Mucosa of rectum (tissue), 2 donors: ENCODE data around the gene RASSF8.

ENCODE experiments used
- H3K27ac ChIP-seq, 2 donors: one replicate each; pipeline ENCODE4 v1.7.0; 2013; ENCODE audit warnings: inconsistent platforms in 2 of 2, low read depth in 2 of 2, low read length in 2 of 2
- H3K27me3 ChIP-seq, 2 donors: one replicate each; pipeline ENCODE4 v1.7.0; 2013; ENCODE audit warnings: low read length in 2 of 2; ENCODE audit not compliant: control insufficient read depth in 2 of 2, insufficient read depth in 2 of 2
- H3K36me3 ChIP-seq, 2 donors: one replicate each; pipeline ENCODE4 v1.7.0; 2013; ENCODE audit warnings: low read length in 2 of 2; ENCODE audit not compliant: control insufficient read depth in 2 of 2, insufficient read depth in 2 of 2
- H3K4me1 ChIP-seq, 2 donors: one replicate each; pipeline ENCODE4 v1.7.0; 2013; ENCODE audit warnings: low read length in 2 of 2, mild to moderate bottlenecking in 1 of 2; ENCODE audit not compliant: control insufficient read depth in 2 of 2, insufficient read depth in 2 of 2
- H3K4me3 ChIP-seq, 2 donors: one replicate each; pipeline ENCODE4 v1.7.0; 2013; ENCODE audit warnings: low read length in 2 of 2
- H3K9ac ChIP-seq, 2 donors: one replicate each; pipeline ENCODE4 v1.7.0; 2013; ENCODE audit warnings: low read length in 2 of 2, low read depth in 1 of 2, mild to moderate bottlenecking in 1 of 2
- H3K9me3 ChIP-seq, 2 donors: one replicate each; pipeline ENCODE4 v1.7.0; 2013; ENCODE audit warnings: low read length in 2 of 2; ENCODE audit not compliant: control insufficient read depth in 2 of 2
- donor health status: healthy.
- donor health status: Normal muscosa, but diverticular disease.

RASSF8 gene, protein sequence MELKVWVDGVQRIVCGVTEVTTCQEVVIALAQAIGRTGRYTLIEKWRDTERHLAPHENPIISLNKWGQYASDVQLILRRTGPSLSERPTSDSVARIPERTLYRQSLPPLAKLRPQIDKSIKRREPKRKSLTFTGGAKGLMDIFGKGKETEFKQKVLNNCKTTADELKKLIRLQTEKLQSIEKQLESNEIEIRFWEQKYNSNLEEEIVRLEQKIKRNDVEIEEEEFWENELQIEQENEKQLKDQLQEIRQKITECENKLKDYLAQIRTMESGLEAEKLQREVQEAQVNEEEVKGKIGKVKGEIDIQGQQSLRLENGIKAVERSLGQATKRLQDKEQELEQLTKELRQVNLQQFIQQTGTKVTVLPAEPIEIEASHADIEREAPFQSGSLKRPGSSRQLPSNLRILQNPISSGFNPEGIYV

GRCh38 chr12:25958428-25959070 lies at the start of gene RASSF8:
Gene RASSF8, plus strand, starts transcription at chr12:25958682. Its CDS starts 96,662 bp downstream, at chr12:26055344.
- H3K4me3 ChIP-seq, result peak within 1 kb of the TSS; percentile 66 to 74
- no peaks in the 10 kb centered on the region for H3K9me3 ChIP-seq
- H3K4me1 ChIP-seq, result peaks cover 4 to 6% of the 10 kb centered on the region in 2 donors
- peak within 1 kb of the TSS; percentile 56 to 60 for H3K9ac ChIP-seq
- peaks cover 13 to 15% of the 10 kb centered on the region in 2 donors for H3K27me3 ChIP-seq
- no peaks in the 10 kb centered on the region for H3K36me3 ChIP-seq
- peak within 1 kb of the TSS; percentile 73 to 79 for H3K27ac ChIP-seq

- Histone ChIP-seq H3K4me1 (no peaks in the 10 kb centered on the region), H3K9ac (no peak overlapping the region), H3K27me3 (no peaks in the 10 kb centered on the region), H3K9me3 (no peaks in the 10 kb centered on the region), H3K4me3 (no peak overlapping the region), H3K27ac (no peak overlapping the region), H3K36me3 (no peaks in the 10 kb centered on the region)
These were observed 43.9 kb upstream of the RASSF8 start for GRCh38 chr12:25914551-25914950.

DNA sequence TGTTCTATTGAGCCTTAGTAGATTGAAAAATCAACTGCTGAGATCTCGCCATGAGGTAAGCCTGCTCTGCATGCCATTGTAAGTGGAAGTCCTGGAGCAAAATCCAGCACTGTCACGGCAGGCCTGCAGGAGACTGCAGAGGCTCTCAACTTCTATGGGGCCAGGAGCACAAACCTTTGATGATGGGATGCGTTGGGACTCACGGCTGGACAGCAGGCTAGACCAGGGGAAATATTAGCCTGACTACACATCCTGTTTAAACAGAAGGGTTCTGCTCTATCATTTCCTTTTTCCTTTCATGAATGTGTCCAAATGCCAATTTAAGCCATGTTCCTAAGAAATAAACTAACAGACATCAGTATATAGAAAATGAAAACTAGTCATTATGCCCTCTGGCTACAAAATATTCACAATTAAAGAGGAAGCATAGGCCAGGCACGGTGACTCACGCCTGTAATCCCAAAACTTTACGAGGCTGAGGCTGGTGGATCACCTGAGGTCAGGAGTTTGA lies 33.9 kb upstream of the RASSF8 start:
- Histone ChIP-seq H3K4me1 (no peaks in the 10 kb centered on the region), H3K27me3 (no peaks in the 10 kb centered on the region), H3K36me3 (no peaks in the 10 kb centered on the region), H3K27ac (no peak overlapping the region), H3K9ac (no peak overlapping the region), H3K9me3 (no peaks in the 10 kb centered on the region), H3K4me3 (no peak overlapping the region)

DNA sequence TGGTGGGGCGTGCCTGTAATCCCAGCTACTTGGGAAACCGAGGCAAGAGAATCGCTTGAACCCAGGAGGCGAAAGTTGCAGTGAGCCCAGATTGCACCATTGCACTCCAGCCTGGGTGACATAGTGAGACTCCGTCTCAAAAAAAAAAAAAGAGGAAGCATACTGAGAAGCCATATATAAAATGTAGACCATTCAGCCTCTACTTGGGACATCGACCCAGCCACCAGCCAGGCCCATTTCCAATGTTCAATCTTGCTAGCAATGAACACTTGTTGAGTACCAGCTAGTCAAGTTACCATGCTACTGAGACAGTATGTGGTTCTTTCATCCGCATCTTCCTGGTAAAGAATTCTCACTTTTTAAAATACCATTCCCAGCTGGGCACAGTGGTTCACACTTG lies 33.4 kb upstream of the RASSF8 start:
- Histone ChIP-seq H3K36me3 (no peaks in the 10 kb centered on the region), H3K4me1 (no peaks in the 10 kb centered on the region), H3K4me3 (no peak overlapping the region), H3K9ac (no peak overlapping the region), H3K27ac (no peak overlapping the region), H3K9me3 (no peaks in the 10 kb centered on the region), H3K27me3 (no peaks in the 10 kb centered on the region)

DNA sequence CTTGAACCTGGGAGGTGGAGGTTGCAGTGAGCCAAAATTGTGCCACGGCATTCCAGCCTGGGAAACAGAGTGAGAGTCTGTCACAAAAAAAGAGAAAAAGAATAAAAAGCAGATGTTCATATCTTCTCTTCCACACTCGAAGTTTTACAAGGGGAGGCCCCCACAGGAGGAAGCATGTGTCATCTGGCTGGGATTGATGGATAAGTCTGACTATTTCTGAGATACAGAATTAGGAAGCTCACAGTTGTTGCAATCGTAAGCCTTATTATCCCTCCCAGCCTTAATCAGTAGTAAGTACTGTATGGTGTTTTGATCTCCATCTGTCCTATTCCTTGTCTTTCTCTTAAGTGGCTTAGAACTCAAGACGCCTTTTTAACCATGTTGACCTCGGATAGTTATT lies 31.9 kb upstream of the RASSF8 start:
- Histone ChIP-seq H3K36me3 (no peaks in the 10 kb centered on the region), H3K27me3 (no peaks in the 10 kb centered on the region), H3K4me1 (no peaks in the 10 kb centered on the region), H3K27ac (no peak overlapping the region), H3K9me3 (no peaks in the 10 kb centered on the region), H3K4me3 (no peak overlapping the region), H3K9ac (no peak overlapping the region)

- no peaks in the 10 kb centered on the region for H3K4me1 ChIP-seq
- H3K9me3 ChIP-seq, result no peaks in the 10 kb centered on the region
- H3K36me3 ChIP-seq, result no peaks in the 10 kb centered on the region
- H3K9ac ChIP-seq, result no peak overlapping the region
- no peaks in the 10 kb centered on the region for H3K27me3 ChIP-seq
- H3K4me3 ChIP-seq, result no peak overlapping the region
- no peak overlapping the region for H3K27ac ChIP-seq
These were observed 29.3 kb upstream of the RASSF8 start for GRCh38 chr12:25929142-25929541.

- Histone ChIP-seq H3K9ac (no peak overlapping the region), H3K4me1 (no peaks in the 10 kb centered on the region), H3K27ac (no peak overlapping the region), H3K4me3 (no peak overlapping the region), H3K36me3 (no peaks in the 10 kb centered on the region), H3K9me3 (no peaks in the 10 kb centered on the region), H3K27me3 (no peaks in the 10 kb centered on the region)
These were observed 25.5 kb upstream of the RASSF8 start for GRCh38 chr12:25932971-25933370.

DNA sequence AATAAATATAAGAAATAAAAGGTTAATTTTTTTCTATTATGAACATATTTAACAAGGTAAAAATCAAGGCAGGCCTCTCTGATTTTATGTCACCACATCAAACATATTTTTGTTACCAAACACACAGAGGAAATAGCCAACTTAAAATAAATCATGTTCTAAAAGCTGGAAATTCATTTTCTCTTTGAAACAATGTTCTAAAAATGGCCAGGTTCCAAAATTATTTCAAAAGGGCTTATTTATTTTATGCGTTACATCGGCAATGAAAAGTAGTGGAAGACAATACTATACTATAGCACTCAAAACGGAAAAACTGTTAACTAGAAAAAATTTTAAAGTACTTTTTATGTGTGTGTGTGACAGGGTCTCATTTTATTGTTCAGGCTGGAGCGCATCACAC lies 24.0 kb upstream of the RASSF8 start:
- Histone ChIP-seq H3K27ac (no peak overlapping the region), H3K4me3 (no peak overlapping the region), H3K27me3 (no peaks in the 10 kb centered on the region), H3K36me3 (no peaks in the 10 kb centered on the region), H3K9ac (no peak overlapping the region), H3K9me3 (no peaks in the 10 kb centered on the region), H3K4me1 (no peaks in the 10 kb centered on the region)

- no peak overlapping the region for H3K27ac ChIP-seq
- H3K4me1 ChIP-seq, result no peaks in the 10 kb centered on the region
- no peaks in the 10 kb centered on the region for H3K36me3 ChIP-seq
- H3K4me3 ChIP-seq, result no peak overlapping the region
- no peaks in the 10 kb centered on the region for H3K9me3 ChIP-seq
- H3K9ac ChIP-seq, result no peak overlapping the region
- H3K27me3 ChIP-seq, result no peaks in the 10 kb centered on the region
These were observed 22.9 kb upstream of the RASSF8 start for GRCh38 chr12:25935355-25936144.

DNA sequence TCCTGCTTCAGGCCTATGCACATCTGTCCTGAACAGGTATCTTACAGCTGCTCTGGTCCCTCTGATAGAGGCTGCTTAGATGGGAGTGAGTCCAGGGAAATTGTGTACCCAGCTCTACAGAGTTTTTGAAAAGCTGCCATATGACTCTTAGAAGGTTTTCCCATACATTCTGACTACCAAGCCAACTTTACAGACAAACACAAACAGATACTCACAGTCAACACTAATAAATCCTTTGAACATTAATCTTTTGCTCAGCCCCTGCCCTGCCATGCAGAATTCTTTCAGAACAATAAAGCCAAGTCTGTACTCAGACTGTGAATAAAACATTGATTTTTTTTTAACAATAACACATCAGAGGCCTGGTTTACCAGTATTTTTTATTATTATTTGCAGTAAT lies 21.4 kb upstream of the RASSF8 start:
- Histone ChIP-seq H3K9me3 (no peaks in the 10 kb centered on the region), H3K4me1 (no peaks in the 10 kb centered on the region), H3K9ac (no peak overlapping the region), H3K27me3 (no peaks in the 10 kb centered on the region), H3K36me3 (no peaks in the 10 kb centered on the region), H3K4me3 (no peak overlapping the region), H3K27ac (no peak overlapping the region)
